ENCODE measurements around the gene STOX2. TPM values are rescaled to one million over a fixed set of nuclear protein-coding genes. Genes with fewer than 3 reads are reported as not detected.

STOX2 gene
- total RNA-seq, 1 donor from 2014 or later = 0.19 TPM

DNA sequence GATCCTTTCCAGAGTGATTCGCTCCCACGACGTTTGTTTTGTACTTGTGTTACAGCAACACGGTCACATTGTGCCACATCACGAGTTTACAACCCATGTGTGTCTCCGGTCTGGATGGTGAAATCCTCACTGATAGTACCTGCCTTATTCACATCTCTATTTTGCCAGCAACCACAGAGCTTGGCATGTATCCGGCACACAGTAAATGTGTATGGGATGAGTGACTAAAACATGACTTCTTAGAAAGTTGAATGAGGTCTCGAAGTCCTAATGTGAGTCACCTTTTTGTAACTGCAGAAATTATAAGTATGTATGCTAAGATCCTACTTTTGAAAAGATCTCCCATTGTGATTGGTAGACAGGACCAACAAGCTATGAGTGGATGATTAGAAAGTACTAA lies 7.5 kb downstream of the STOX2 start:
- no peak for DNase-seq (ENCODE audit: extremely low spot score, unreplicated experiment)
- Mint-ChIP-seq H3K4me1 (ENCODE audit: unreplicated experiment) (no peaks in the 10 kb centered on the region), H3K36me3 (ENCODE audit: unreplicated experiment) (no peaks in the 10 kb centered on the region), H3K9me3 (ENCODE audit: unreplicated experiment) (no peaks in the 10 kb centered on the region), H3K27ac (ENCODE audit: unreplicated experiment) (no peak overlapping the region), H3K4me3 (ENCODE audit: unreplicated experiment) (no peak overlapping the region), H3K27me3 (ENCODE audit: unreplicated experiment) (peaks cover 29% of the 10 kb centered on the region)
- TF ChIP-seq, protein P1, sequence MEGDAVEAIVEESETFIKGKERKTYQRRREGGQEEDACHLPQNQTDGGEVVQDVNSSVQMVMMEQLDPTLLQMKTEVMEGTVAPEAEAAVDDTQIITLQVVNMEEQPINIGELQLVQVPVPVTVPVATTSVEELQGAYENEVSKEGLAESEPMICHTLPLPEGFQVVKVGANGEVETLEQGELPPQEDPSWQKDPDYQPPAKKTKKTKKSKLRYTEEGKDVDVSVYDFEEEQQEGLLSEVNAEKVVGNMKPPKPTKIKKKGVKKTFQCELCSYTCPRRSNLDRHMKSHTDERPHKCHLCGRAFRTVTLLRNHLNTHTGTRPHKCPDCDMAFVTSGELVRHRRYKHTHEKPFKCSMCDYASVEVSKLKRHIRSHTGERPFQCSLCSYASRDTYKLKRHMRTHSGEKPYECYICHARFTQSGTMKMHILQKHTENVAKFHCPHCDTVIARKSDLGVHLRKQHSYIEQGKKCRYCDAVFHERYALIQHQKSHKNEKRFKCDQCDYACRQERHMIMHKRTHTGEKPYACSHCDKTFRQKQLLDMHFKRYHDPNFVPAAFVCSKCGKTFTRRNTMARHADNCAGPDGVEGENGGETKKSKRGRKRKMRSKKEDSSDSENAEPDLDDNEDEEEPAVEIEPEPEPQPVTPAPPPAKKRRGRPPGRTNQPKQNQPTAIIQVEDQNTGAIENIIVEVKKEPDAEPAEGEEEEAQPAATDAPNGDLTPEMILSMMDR (IDR thresholded peaks at IDR 0.05) = no peak

DNA sequence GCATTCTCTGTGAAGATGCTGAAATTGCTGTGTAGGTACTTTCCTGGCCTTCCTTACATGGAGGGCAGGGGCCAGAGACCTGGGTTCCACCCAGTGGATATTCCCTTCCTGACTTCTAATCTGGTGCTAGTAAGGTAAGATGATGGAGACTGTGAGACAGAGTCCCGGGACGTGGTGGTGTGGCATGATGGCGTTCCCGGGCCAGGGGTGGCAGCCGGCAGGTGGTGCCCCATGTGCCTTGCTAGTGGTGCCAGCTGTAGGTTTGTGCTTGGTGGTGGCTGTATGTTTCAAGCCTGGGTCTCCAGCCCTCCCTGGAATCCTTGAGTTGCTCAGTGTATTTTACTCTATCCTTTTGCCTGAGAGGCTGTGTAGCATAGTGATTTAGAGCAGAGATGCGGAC lies 10.9 kb downstream of the STOX2 start:
- no peak for DNase-seq (ENCODE audit: extremely low spot score, unreplicated experiment)
- Mint-ChIP-seq H3K9me3 (ENCODE audit: unreplicated experiment) (no peaks in the 10 kb centered on the region), H3K27me3 (ENCODE audit: unreplicated experiment) (no peaks in the 10 kb centered on the region), H3K36me3 (ENCODE audit: unreplicated experiment) (no peaks in the 10 kb centered on the region), H3K4me1 (ENCODE audit: unreplicated experiment) (no peaks in the 10 kb centered on the region), H3K27ac (ENCODE audit: unreplicated experiment) (no peak overlapping the region), H3K4me3 (ENCODE audit: unreplicated experiment) (no peak overlapping the region)
- TF ChIP-seq, protein P1 (IDR thresholded peaks at IDR 0.05) = no peak

DNA sequence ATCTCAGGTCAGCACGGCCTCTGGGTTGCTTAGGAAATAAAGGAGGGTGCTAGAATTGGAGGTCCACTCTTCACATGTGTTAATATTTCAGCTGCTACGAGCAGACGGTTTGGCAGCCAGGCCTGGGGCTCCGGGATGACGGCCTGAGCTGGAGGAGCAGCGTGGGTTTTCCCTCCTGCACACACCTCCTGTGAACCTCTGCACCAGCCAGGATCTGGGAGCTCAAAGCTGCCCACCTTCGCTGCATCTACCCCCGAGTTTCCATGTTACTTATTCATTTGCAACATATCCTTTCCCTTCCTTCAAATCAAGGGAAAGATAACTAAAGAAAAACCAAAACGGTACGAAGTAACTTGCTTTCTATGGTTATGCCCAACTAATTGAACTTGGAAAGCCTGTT lies 13.6 kb downstream of the STOX2 start:
- no peaks in the 10 kb centered on the region for H3K9me3 Mint-ChIP-seq (ENCODE audit: unreplicated experiment)
- no peak for DNase-seq (ENCODE audit: extremely low spot score, unreplicated experiment)
- H3K36me3 Mint-ChIP-seq (ENCODE audit: unreplicated experiment) = no peaks in the 10 kb centered on the region
- no peak overlapping the region for H3K4me3 Mint-ChIP-seq (ENCODE audit: unreplicated experiment)
- H3K4me1 Mint-ChIP-seq (ENCODE audit: unreplicated experiment) = no peaks in the 10 kb centered on the region
- no peaks in the 10 kb centered on the region for H3K27me3 Mint-ChIP-seq (ENCODE audit: unreplicated experiment)
- TF ChIP-seq, protein P1 (IDR thresholded peaks at IDR 0.05) = no peak
- no peak overlapping the region for H3K27ac Mint-ChIP-seq (ENCODE audit: unreplicated experiment)

DNA sequence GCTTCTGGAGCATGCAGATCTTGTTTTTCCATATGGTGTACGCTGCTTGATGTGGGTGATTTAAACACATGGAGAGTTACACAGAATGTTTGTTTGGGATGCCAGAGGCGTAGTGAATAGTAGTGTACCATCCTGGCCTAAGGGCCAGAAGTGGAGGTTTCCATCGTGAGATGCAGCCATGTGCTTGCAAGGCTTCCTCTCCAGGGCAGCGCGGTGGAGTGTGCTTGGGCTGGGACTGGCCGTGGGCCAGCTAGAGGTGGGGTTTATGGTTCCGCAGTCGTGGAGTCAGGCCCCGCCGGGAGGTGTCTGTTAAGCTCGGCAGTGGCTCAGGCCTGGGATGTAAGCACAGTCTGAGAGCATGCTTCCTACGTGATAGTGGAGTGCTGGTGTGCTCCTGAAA lies 14.0 kb downstream of the STOX2 start:
- Mint-ChIP-seq H3K9me3 (ENCODE audit: unreplicated experiment) (no peaks in the 10 kb centered on the region), H3K36me3 (ENCODE audit: unreplicated experiment) (no peaks in the 10 kb centered on the region), H3K27me3 (ENCODE audit: unreplicated experiment) (no peaks in the 10 kb centered on the region), H3K4me3 (ENCODE audit: unreplicated experiment) (no peak overlapping the region), H3K27ac (ENCODE audit: unreplicated experiment) (no peak overlapping the region), H3K4me1 (ENCODE audit: unreplicated experiment) (no peaks in the 10 kb centered on the region)
- TF ChIP-seq, protein P1 (IDR thresholded peaks at IDR 0.05) = no peak
- DNase-seq (ENCODE audit: extremely low spot score, unreplicated experiment) = no peak

DNA sequence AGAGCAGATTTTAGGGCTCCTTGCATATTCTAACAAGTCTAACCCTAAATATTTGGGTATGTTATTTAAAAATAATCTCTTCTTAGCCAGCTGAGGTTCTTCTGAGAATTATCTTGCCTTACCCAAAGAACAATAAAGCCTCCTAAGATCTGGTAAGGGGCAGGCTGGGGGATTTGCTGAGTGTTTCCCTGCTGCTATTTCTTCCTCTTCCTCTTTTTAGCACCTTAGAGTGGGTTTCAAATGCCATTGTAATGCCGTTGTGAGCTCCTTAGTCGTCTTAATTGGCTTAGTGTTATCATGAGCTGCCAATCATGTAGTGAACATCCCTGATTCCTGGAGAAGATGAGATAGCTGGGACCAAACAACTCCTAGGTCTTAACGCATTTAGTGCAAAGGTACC lies 15.4 kb downstream of the STOX2 start:
- TF ChIP-seq, protein P1 (IDR thresholded peaks at IDR 0.05) = no peak
- no peak overlapping the region for H3K4me3 Mint-ChIP-seq (ENCODE audit: unreplicated experiment)
- H3K9me3 Mint-ChIP-seq (ENCODE audit: unreplicated experiment) = no peaks in the 10 kb centered on the region
- no peak overlapping the region for H3K27ac Mint-ChIP-seq (ENCODE audit: unreplicated experiment)
- H3K36me3 Mint-ChIP-seq (ENCODE audit: unreplicated experiment) = no peaks in the 10 kb centered on the region
- no peak for DNase-seq (ENCODE audit: extremely low spot score, unreplicated experiment)
- H3K27me3 Mint-ChIP-seq (ENCODE audit: unreplicated experiment) = no peaks in the 10 kb centered on the region
- no peaks in the 10 kb centered on the region for H3K4me1 Mint-ChIP-seq (ENCODE audit: unreplicated experiment)
